H1 (cell line): Measurements from ENCODE around the gene CELF2. TPM values are rescaled to one million over a fixed set of nuclear protein-coding genes. Genes with fewer than 3 reads are reported as not detected.
A peak's percentile ranks its signal among the peaks of the same experiment; 100 is the strongest.

Experiments
- GABPA ChIP-seq: IDR thresholded peaks from 2 replicates; pipeline ENCODE4 v1.6.1; 2011; ENCODE audit warnings: mild to moderate bottlenecking, low read length, moderate library complexity, borderline replicate concordance; ENCODE audit not compliant: insufficient read depth
- GTF2F1 ChIP-seq: IDR thresholded peaks from 2 replicates; pipeline ENCODE4 v1.6.1; 2012; ENCODE audit warnings: low read depth, low read length, improper control_type of control experiment, borderline replicate concordance
- HDAC2 ChIP-seq, 2 experiments: fragments of 300-600 bp in 1 of 2; sonication (generic) in 1 of 2; IDR thresholded peaks; 2 replicates each; pipeline ENCODE4 v1.6.1; 2011 to 2012; ENCODE audit warnings: low read depth in 2 of 2, low read length in 2 of 2, mild to moderate bottlenecking in 2 of 2, moderate library complexity in 2 of 2, borderline replicate concordance in 1 of 2, inconsistent platforms in 1 of 2
- JUND ChIP-seq: IDR thresholded peaks from 2 replicates; pipeline ENCODE4 v1.6.1; 2011; ENCODE audit warnings: mild to moderate bottlenecking, improper control_type of control experiment, low read length
- KDM1A ChIP-seq: fragments of 200-600, 300-600 bp; sonication (generic); IDR thresholded peaks from 2 replicates; pipeline ENCODE4 v1.7.1; 2016; ENCODE audit warnings: mild to moderate bottlenecking, low read length, borderline replicate concordance
- KDM4A ChIP-seq: IDR thresholded peaks from one replicate; pipeline ENCODE4 v1.7.1; 2012; ENCODE audit warnings: low read depth, mild to moderate bottlenecking, moderate library complexity, low read length, inconsistent platforms; ENCODE audit not compliant: severe bottlenecking
- POU5F1 ChIP-seq: IDR thresholded peaks from 2 replicates; pipeline ENCODE4 v1.6.1; 2011; ENCODE audit warnings: low read depth, mild to moderate bottlenecking, low read length, moderate library complexity
- SAP30 ChIP-seq: fragments of 300-600 bp; sonication (generic); IDR thresholded peaks from 2 replicates; pipeline ENCODE4 v1.7.1; 2012; ENCODE audit warnings: low read length, moderate library complexity, mild to moderate bottlenecking, inconsistent platforms; ENCODE audit not compliant: insufficient read depth, insufficient replicate concordance
- SIX5 ChIP-seq: IDR thresholded peaks from 2 replicates; pipeline ENCODE4 v1.6.1; 2011; ENCODE audit warnings: mild to moderate bottlenecking, low read depth, low read length
- SP1 ChIP-seq: IDR thresholded peaks from 2 replicates; pipeline ENCODE4 v1.6.1; 2011; ENCODE audit warnings: low read depth, low read length
- SP4 ChIP-seq: IDR thresholded peaks from 2 replicates; pipeline ENCODE4 v1.6.1; 2012; ENCODE audit warnings: low read length, inconsistent platforms
- SRF ChIP-seq: IDR thresholded peaks from 2 replicates; pipeline ENCODE4 v1.6.1; 2011; ENCODE audit warnings: mild to moderate bottlenecking, low read depth, low read length, moderate library complexity
- TBP ChIP-seq: IDR thresholded peaks from 2 replicates; pipeline ENCODE4 v1.6.1; 2011; ENCODE audit warnings: low read depth, low read length, improper control_type of control experiment
- TEAD4 ChIP-seq: IDR thresholded peaks from 2 replicates; pipeline ENCODE4 v1.6.1; 2012; ENCODE audit warnings: low read depth, low read length, inconsistent platforms, mixed read lengths
- YY1 ChIP-seq: IDR thresholded peaks from 2 replicates; pipeline ENCODE4 v1.6.1; 2011; ENCODE audit warnings: low read depth, mild to moderate bottlenecking, low read length
- ZNF274 ChIP-seq: IDR thresholded peaks from 2 replicates; pipeline ENCODE4 v1.7.0; 2012; ENCODE audit warnings: low read length, borderline replicate concordance; ENCODE audit errors: extremely low read depth
- polyA plus RNA-seq, 7 experiments: library from polyadenylated mRNA; depleted of rRNA in 3 of 7; stranded (reverse) in 5 of 7; unstranded in 2 of 7; fragments of >200 nt in 5 of 7; fragments of 200-250 nt in 2 of 7; gene quantifications; 1 replicate in 5 of 7; 2 replicates in 1 of 7; 4 replicates in 1 of 7; pipeline versions ENCODE4 v1.2.1 to v1.2.3, GENCODE V29; 2011 to 2013; ENCODE audit warnings: missing spikeins in 2 of 7, mixed read lengths in 2 of 7
- total RNA-seq: library from RNA; stranded (reverse); fragmentation: NEBNext Ultra II Directional; extraction: Animal tissue kit (Norgen Biotek cat#: 25700); gene quantifications from 2 replicates; pipeline ENCODE4 v1.2.1, GENCODE V29; 2021
- TF ChIP-seq, protein P1 (sequence below): IDR thresholded peaks from 2 replicates; pipeline ENCODE4 v1.6.1; 2012; ENCODE audit warnings: inconsistent platforms
- TF ChIP-seq, protein P2 (sequence below), 3 experiments: IDR thresholded peaks; 1 replicate in 2 of 3; 2 replicates in 1 of 3; pipeline versions ENCODE4 v1.5.1 to v1.6.1; 2011; ENCODE audit warnings: low read length in 3 of 3, mild to moderate bottlenecking in 3 of 3, inconsistent platforms in 2 of 3, low read depth in 1 of 3, moderate library complexity in 1 of 3; ENCODE audit not compliant: insufficient read depth in 1 of 3; ENCODE audit errors: control extremely low read depth in 1 of 3
- TF ChIP-seq, protein P3 (sequence below): IDR thresholded peaks from 2 replicates; pipeline ENCODE4 v1.6.1; 2011; ENCODE audit warnings: low read length, improper control_type of control experiment

Gene CELF2
- total and polyA plus RNA-seq, 2 of the 8 experiments (the other 6 are each of a cell fraction or from before 2014, with no cell fraction given) = 18.3 to 22.7 TPM

DNA sequence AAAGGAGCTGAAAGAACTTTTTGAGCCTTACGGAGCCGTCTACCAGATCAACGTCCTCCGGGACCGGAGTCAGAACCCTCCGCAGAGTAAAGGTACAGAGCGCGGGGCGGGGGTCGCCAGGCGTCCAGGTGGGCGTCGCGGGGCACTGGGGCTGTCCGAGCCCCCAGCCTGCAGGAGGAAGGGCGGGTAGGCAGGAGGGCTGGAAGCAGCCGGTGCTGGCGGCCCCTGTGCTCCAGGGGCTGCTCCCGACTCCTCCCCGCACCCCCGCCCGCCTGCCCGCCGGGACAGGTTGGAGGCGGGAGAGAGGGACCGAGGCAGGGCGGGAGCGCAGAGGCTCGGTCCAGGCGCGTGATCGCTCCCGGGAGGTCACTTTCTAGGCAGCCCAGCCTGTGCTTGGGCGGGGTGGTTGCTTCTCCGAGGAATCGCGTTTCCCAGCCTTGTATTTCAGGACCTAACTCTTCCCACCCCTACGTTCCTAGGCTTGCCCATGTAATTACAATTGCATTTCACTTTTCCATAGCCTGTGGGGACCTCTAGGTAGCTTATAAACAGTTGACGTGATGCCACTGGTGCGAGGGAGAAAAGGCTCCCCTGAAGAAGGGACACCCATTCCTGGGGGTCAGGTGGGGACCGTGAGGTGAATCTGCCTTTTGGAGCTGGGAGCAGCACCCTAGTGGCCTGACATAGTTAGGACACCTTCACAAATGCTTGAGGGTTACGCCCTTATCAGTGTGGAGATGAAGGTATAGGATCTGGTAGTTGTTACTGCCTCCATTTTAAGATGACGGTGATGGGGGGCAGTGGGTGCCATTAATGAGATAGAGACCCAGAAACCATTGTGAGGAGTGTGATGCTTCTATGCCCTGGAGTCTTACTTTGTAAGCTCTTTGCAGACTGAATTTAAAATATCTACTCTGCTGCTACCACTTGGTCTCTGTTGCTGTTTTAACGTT is 148.2 kb downstream of the CELF2 start (continued):
- TF ChIP-seq, protein P1, sequence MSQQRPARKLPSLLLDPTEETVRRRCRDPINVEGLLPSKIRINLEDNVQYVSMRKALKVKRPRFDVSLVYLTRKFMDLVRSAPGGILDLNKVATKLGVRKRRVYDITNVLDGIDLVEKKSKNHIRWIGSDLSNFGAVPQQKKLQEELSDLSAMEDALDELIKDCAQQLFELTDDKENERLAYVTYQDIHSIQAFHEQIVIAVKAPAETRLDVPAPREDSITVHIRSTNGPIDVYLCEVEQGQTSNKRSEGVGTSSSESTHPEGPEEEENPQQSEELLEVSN = peak; percentile 77
- TF ChIP-seq SAP30 (no peak), HDAC2 (IDR thresholded peaks at IDR 0.05; ENCODE audit: borderline replicate concordance in 1 of 2, low read depth in 2 of 2, low read length in 2 of 2) (no peak), ZNF274 (no peak), TEAD4 (no peak), TBP (no peak), SRF (no peak), GTF2F1 (no peak), SIX5 (no peak), YY1 (peak; percentile 68; the same call in 1 of the 2 replicates), SP4 (no peak), JUND (no peak), SP1 (no peak), GABPA (no peak), KDM1A (no peak), KDM4A (peak; percentile 79), POU5F1 (no peak)
- TF ChIP-seq, protein P2, sequence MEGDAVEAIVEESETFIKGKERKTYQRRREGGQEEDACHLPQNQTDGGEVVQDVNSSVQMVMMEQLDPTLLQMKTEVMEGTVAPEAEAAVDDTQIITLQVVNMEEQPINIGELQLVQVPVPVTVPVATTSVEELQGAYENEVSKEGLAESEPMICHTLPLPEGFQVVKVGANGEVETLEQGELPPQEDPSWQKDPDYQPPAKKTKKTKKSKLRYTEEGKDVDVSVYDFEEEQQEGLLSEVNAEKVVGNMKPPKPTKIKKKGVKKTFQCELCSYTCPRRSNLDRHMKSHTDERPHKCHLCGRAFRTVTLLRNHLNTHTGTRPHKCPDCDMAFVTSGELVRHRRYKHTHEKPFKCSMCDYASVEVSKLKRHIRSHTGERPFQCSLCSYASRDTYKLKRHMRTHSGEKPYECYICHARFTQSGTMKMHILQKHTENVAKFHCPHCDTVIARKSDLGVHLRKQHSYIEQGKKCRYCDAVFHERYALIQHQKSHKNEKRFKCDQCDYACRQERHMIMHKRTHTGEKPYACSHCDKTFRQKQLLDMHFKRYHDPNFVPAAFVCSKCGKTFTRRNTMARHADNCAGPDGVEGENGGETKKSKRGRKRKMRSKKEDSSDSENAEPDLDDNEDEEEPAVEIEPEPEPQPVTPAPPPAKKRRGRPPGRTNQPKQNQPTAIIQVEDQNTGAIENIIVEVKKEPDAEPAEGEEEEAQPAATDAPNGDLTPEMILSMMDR (IDR thresholded peaks at IDR 0.05; ENCODE audit: control extremely low read depth in 1 of 3, insufficient read depth in 1 of 3, low read depth in 1 of 3, low read length in 3 of 3) = peak; percentile 53 to 78 (median 61); a peak in 3 of 4 replicates
- TF ChIP-seq, protein P3, sequence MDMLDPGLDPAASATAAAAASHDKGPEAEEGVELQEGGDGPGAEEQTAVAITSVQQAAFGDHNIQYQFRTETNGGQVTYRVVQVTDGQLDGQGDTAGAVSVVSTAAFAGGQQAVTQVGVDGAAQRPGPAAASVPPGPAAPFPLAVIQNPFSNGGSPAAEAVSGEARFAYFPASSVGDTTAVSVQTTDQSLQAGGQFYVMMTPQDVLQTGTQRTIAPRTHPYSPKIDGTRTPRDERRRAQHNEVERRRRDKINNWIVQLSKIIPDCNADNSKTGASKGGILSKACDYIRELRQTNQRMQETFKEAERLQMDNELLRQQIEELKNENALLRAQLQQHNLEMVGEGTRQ = no peak
